Erythroblast (primary cell): ENCODE measurements around the gene SPTA1.

Experiments
- GATA1 ChIP-seq: IDR thresholded peaks from 2 replicates; pipeline ENCODE4 v1.6.1; 2011; ENCODE audit warnings: low read depth, mild to moderate bottlenecking, control low read depth, low read length, moderate library complexity
- POLR2A ChIP-seq: IDR thresholded peaks from 2 replicates; pipeline ENCODE4 v1.6.1; 2011; ENCODE audit warnings: mild to moderate bottlenecking, low read length

GRCh38 chr1:158687037-158687436, 522 bp upstream of the SPTA1 start:
- no peak for TF ChIP-seq POLR2A
- no peak for TF ChIP-seq GATA1
